Liver (tissue), 3 donors: ENCODE data around the gene SPP1.

ENCODE experiments used
- ATF3 ChIP-seq: IDR thresholded peaks from 2 replicates; pipeline ENCODE4 v1.6.1; 2016; ENCODE audit warnings: antibody characterized with exemption
- CTCF ChIP-seq: fragments of 150-350 bp; IDR thresholded peaks from 2 replicates; pipeline ENCODE4 v1.5.1; 2017; ENCODE audit warnings: improper control_type of control experiment, low read depth, low read length; ENCODE audit not compliant: missing input control
- EGR1 ChIP-seq, 2 donors: IDR thresholded peaks; 2 replicates each; pipeline ENCODE4 v1.6.1; 2016 to 2018; ENCODE audit warnings: antibody characterized with exemption in 2 of 2, low read depth in 2 of 2
- GABPA ChIP-seq, 2 donors: IDR thresholded peaks in 1 of 2; conservative IDR thresholded peaks in 1 of 2; 2 replicates each; pipeline ENCODE4 v1.6.1; 2016; ENCODE audit warnings: antibody characterized with exemption in 2 of 2, mild to moderate bottlenecking in 1 of 2, moderate library complexity in 1 of 2
- HNF4G ChIP-seq: IDR thresholded peaks from 2 replicates; pipeline ENCODE4 v1.6.1; 2016; ENCODE audit warnings: antibody characterized with exemption
- MAX ChIP-seq: IDR thresholded peaks from 2 replicates; pipeline ENCODE4 v1.6.1; 2016; ENCODE audit warnings: antibody characterized with exemption
- NR2F2 ChIP-seq: IDR thresholded peaks from 2 replicates; pipeline ENCODE4 v1.6.1; 2016; ENCODE audit warnings: antibody characterized with exemption
- RAD21 ChIP-seq, 2 donors: IDR thresholded peaks; 2 replicates each; pipeline ENCODE4 v1.6.1; 2016; ENCODE audit warnings: antibody characterized with exemption in 2 of 2, mild to moderate bottlenecking in 2 of 2
- REST ChIP-seq: IDR thresholded peaks from 2 replicates; pipeline ENCODE4 v1.6.1; 2016; ENCODE audit warnings: antibody characterized with exemption, mild to moderate bottlenecking
- RXRA ChIP-seq, 2 donors: IDR thresholded peaks; 2 replicates each; pipeline ENCODE4 v1.6.1; 2017 to 2018; ENCODE audit warnings: antibody characterized with exemption in 2 of 2, mild to moderate bottlenecking in 1 of 2
- SP1 ChIP-seq: IDR thresholded peaks from 2 replicates; pipeline ENCODE4 v1.6.1; 2018; ENCODE audit warnings: antibody characterized with exemption, mild to moderate bottlenecking
- TAF1 ChIP-seq: conservative IDR thresholded peaks from 2 replicates; pipeline ENCODE4 v1.6.1; 2016; ENCODE audit warnings: antibody characterized with exemption, mild to moderate bottlenecking
- YY1 ChIP-seq: IDR thresholded peaks from 2 replicates; pipeline ENCODE4 v1.6.1; 2016; ENCODE audit warnings: antibody characterized with exemption, mild to moderate bottlenecking
- ZBTB33 ChIP-seq: IDR thresholded peaks from 2 replicates; pipeline ENCODE4 v1.6.1; 2016; ENCODE audit warnings: antibody characterized with exemption
- donor health status: healthy.
- donor health status: healthy.

GRCh38 chr4:87956501-87956900 lies 19.0 kb upstream of the SPP1 start:
- no peak for TF ChIP-seq CTCF
- no peak for TF ChIP-seq REST
- TF ChIP-seq SP1 = no peak
- TF ChIP-seq ZBTB33 = no peak
- TF ChIP-seq MAX = no peak
- TF ChIP-seq EGR1 (IDR thresholded peaks at IDR 0.05; ENCODE audit: low read depth in 2 of 2) = no peak
- no peak for TF ChIP-seq YY1
- no peak for TF ChIP-seq TAF1
- TF ChIP-seq ATF3 = no peak
- no peak for TF ChIP-seq HNF4G
- TF ChIP-seq RAD21 (IDR thresholded peaks at IDR 0.05) = no peak
- TF ChIP-seq NR2F2 = no peak
- no peak for TF ChIP-seq RXRA (IDR thresholded peaks at IDR 0.05)
- TF ChIP-seq GABPA (IDR thresholded peaks at IDR 0.05 in 1 of 2, conservative IDR thresholded peaks at IDR 0.05 in 1 of 2) = no peak
